Stomach smooth muscle (tissue), 2 donors: ENCODE data around the gene LRRC14B.

Experiments used
- H3K27ac ChIP-seq: one replicate; pipeline ENCODE4 v1.7.0; 2013; ENCODE audit warnings: mild to moderate bottlenecking, low read length, inconsistent platforms
- H3K27me3 ChIP-seq, 2 donors: one replicate each; pipeline ENCODE4 v1.7.0; 2013; ENCODE audit warnings: low read length in 2 of 2; ENCODE audit not compliant: insufficient read depth in 2 of 2, control insufficient read depth in 1 of 2
- H3K36me3 ChIP-seq, 2 donors: one replicate each; pipeline ENCODE4 v1.7.0; 2013; ENCODE audit warnings: low read length in 2 of 2; ENCODE audit not compliant: control insufficient read depth in 2 of 2, insufficient read depth in 2 of 2
- H3K4me1 ChIP-seq: one replicate; pipeline ENCODE4 v1.7.0; 2013; ENCODE audit warnings: low read length; ENCODE audit not compliant: control insufficient read depth, insufficient read depth
- H3K4me3 ChIP-seq, 2 donors: one replicate each; pipeline ENCODE4 v1.7.0; 2013; ENCODE audit warnings: low read length in 2 of 2
- H3K9ac ChIP-seq, 2 donors: one replicate each; pipeline ENCODE4 v1.7.0; 2013; ENCODE audit warnings: low read length in 2 of 2, mild to moderate bottlenecking in 1 of 2
- H3K9me3 ChIP-seq, 2 donors: one replicate each; pipeline ENCODE4 v1.7.0; 2013; ENCODE audit warnings: low read length in 2 of 2; ENCODE audit not compliant: control insufficient read depth in 2 of 2
- donor health status: healthy.
- donor health status: Pancreatic carcinoma.

LRRC14B gene

DNA sequence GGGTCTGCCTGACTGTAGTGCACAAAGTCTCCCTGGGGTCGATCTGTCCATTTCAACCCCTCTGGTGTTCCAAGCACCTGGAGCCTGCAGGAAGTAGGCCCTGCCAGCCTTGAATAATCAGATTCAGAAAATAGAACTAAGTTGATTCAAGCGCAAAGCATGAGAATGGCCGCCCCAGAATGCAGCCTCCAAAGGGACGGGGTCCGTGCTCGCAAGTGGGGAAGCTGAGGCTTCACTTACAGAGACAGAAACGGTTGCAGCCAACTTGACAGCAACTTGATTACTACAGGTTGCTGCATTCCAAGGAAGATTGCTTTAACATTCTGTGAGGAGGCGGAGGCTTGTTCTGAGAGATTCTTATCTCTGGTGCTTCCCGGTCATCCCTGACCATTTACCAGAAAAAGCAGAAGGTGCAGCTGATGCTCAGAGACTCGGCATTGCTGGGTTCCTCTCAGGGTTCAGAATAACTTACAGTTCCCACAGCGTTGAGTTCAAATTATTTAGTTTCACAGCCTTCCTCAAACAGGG is 14.9 kb upstream of the LRRC14B start:
- H3K9me3 ChIP-seq, result no peaks in the 10 kb centered on the region
- H3K9ac ChIP-seq, result no peak overlapping the region
- no peak overlapping the region for H3K27ac ChIP-seq
- H3K4me1 ChIP-seq, result no peaks in the 10 kb centered on the region
- no peaks in the 10 kb centered on the region for H3K36me3 ChIP-seq
- peaks cover 0 to 2% of the 10 kb centered on the region in 2 donors for H3K27me3 ChIP-seq
- no peak overlapping the region for H3K4me3 ChIP-seq

DNA sequence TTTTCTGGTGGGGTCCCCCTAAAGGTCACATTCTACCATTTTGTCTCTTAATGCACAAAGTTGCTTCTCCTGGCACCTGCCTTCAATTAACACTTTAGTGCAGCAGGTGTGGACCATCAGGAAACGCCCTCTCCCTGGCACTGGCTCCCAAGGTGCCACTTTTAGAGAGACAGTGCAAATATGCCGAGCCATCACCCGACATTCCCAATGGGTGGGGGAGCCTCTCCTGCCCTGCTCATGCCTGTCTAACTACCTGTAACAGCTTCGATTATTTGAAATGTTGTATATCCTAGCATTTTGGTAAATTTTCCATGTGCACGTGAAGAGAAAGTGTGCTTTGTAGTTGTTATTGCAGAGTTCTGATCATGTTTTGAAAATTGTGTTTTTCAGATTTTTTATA is 13.2 kb upstream of the LRRC14B start:
- no peak overlapping the region for H3K4me3 ChIP-seq
- H3K4me1 ChIP-seq, result no peaks in the 10 kb centered on the region
- no peaks in the 10 kb centered on the region for H3K36me3 ChIP-seq
- no peaks in the 10 kb centered on the region for H3K9me3 ChIP-seq
- peaks cover 0 to 2% of the 10 kb centered on the region in 2 donors for H3K27me3 ChIP-seq
- H3K27ac ChIP-seq, result no peak overlapping the region
- H3K9ac ChIP-seq, result no peak overlapping the region

DNA sequence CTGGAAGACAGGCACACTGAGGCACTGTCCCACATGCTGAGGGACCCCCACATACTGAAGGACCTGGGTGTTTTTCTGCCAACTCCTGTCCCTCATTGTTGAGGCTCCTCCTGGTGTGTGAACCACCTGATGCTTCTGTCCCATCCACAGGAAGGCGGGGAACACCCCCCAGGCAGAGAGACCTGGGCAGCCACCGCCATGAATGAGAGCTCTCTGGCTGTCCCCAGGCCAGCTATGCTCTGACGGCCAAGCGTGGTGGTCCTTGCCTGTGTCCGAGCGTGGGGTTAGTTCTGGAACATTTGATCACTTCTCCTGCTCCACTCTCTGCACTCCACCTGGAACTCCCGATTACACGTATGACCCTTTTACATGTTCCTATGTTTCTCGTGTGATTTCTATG is 11.9 kb upstream of the LRRC14B start:
- no peaks in the 10 kb centered on the region for H3K4me1 ChIP-seq
- H3K4me3 ChIP-seq, result no peak overlapping the region
- H3K9ac ChIP-seq, result no peak overlapping the region
- H3K27ac ChIP-seq, result no peak overlapping the region
- no peaks in the 10 kb centered on the region for H3K36me3 ChIP-seq
- H3K27me3 ChIP-seq, result no peaks in the 10 kb centered on the region
- H3K9me3 ChIP-seq, result no peaks in the 10 kb centered on the region

DNA sequence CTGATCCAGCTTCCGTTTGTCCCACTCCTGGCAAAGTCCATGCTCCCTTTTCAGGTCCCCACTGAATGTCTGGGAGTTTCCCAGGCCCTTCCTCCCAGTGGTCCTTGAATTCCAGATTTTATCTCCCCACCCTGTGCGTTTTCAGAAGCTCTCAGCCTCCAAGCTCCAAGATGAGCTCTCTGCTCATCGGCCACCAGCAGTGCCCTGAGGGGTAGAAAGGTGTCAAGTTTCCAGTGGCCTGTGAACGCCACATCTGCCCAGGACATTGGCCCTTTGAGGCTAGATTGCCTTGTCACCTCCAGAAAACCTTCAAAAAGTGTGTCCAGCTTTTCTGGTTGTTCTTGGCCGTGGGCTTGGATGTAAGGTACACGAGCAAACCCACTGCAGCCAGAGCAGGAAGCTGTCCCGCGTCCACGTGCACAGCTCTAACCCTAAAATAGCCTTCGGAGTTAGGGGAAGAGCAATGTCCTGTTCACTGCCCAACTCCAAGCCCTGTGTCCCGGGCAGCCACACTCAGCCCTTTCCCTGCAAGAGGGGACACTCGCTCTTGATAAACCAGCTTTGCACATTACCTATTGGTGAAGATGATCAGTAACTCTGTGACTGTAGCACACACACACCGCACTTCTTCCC is 10.9 kb upstream of the LRRC14B start:
- no peaks in the 10 kb centered on the region for H3K36me3 ChIP-seq
- no peak overlapping the region for H3K27ac ChIP-seq
- no peak overlapping the region for H3K9ac ChIP-seq
- peaks cover under 1% of the 10 kb centered on the region for H3K4me1 ChIP-seq
- H3K4me3 ChIP-seq, result no peak overlapping the region
- H3K27me3 ChIP-seq, result no peaks in the 10 kb centered on the region
- no peaks in the 10 kb centered on the region for H3K9me3 ChIP-seq

DNA sequence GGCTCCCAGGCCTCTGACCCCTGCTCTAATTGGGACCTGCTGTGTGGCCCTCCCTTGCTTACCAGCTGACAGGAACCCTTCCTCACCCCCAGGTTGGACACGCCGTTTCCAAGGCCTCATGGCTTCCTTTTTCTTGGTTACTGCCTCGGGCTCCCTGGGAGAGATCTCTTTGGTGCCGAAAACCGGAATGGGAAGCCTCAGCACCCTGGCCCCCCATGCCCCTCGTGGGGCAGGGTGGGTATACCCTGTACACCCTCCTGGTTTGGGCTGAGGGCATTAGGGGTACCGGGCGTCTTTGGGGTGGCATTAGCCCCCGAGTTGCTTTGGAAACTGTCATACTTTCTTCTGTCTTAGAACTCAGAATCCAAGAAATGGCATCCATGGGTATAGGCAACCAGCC is 10.1 kb upstream of the LRRC14B start:
- H3K36me3 ChIP-seq, result no peaks in the 10 kb centered on the region
- peaks cover 3% of the 10 kb centered on the region for H3K4me1 ChIP-seq
- H3K9me3 ChIP-seq, result no peaks in the 10 kb centered on the region
- H3K27ac ChIP-seq, result no peak overlapping the region
- H3K9ac ChIP-seq, result no peak overlapping the region
- H3K27me3 ChIP-seq, result no peaks in the 10 kb centered on the region
- H3K4me3 ChIP-seq, result no peak overlapping the region

DNA sequence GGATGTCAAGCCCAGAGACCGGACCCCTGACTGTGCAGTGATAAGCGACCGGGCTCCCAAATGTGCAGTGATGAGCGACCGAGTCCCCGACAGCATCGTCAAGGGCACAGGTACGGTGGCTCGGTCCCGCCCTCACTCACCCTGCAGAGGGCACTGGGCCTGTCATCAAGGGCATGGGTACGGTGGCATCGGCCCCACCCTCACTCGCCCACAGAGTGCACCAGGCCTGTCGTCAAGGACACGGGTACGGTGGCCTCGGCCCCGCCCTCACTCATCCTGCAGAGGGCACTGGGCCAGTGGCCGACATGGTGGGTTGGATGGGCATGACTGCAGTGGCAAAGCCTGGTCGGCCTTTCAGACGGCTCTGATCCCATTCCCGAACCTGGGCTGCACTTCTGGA is 9.7 kb upstream of the LRRC14B start:
- no peak overlapping the region for H3K4me3 ChIP-seq
- H3K9me3 ChIP-seq, result no peaks in the 10 kb centered on the region
- H3K36me3 ChIP-seq, result no peaks in the 10 kb centered on the region
- no peak overlapping the region for H3K27ac ChIP-seq
- H3K9ac ChIP-seq, result no peak overlapping the region
- peaks cover 3% of the 10 kb centered on the region for H3K4me1 ChIP-seq
- H3K27me3 ChIP-seq, result no peaks in the 10 kb centered on the region

DNA sequence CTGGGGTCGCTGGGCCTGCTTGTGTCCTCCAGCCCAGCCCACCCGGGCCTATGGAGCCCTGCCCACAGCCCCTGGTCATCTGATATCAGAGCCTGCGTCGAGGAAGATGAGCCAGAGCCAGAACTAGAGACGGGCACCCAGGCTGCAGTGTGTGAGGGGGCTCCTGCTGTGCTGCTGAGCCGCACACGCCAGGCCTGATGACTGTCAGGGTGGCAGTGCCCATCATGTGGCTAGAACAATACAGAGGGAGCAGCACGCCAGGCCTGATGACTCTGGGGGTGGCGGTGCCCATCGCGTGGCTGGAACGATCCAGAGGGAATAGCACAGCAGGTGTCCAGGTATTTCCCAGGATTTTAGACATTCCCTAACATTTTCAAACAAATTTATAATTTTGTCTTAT is 9.2 kb upstream of the LRRC14B start:
- H3K9ac ChIP-seq, result no peak overlapping the region
- H3K36me3 ChIP-seq, result no peaks in the 10 kb centered on the region
- H3K9me3 ChIP-seq, result no peaks in the 10 kb centered on the region
- no peak overlapping the region for H3K27ac ChIP-seq
- no peaks in the 10 kb centered on the region for H3K27me3 ChIP-seq
- H3K4me1 ChIP-seq, result peaks cover 3% of the 10 kb centered on the region
- no peak overlapping the region for H3K4me3 ChIP-seq

DNA sequence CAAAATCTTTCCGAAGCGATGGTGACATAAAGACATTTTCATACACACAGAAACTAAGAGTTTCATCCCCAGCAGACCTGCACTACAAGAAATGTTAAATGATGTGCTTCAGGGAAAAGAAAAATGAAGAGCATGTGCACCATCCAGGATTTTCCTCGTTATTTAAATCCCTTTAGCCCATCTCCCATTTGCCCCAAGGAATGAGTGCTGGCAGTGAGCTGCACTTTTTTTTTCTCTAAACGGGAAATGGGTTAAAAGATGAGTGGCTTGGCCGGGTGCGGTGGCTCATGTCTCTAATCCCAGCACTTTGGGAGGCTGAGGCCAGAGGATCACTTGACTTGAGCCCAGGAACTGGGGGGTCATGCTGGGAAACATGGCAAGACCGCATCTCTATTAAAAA is 6.8 kb upstream of the LRRC14B start:
- H3K36me3 ChIP-seq, result no peaks in the 10 kb centered on the region
- H3K4me3 ChIP-seq, result no peak overlapping the region
- H3K9ac ChIP-seq, result peak overlapping the region in 1 of 2 donors; percentile 5
- H3K4me1 ChIP-seq, result peaks cover 14% of the 10 kb centered on the region
- no peak overlapping the region for H3K27ac ChIP-seq
- no peaks in the 10 kb centered on the region for H3K27me3 ChIP-seq
- no peaks in the 10 kb centered on the region for H3K9me3 ChIP-seq

DNA sequence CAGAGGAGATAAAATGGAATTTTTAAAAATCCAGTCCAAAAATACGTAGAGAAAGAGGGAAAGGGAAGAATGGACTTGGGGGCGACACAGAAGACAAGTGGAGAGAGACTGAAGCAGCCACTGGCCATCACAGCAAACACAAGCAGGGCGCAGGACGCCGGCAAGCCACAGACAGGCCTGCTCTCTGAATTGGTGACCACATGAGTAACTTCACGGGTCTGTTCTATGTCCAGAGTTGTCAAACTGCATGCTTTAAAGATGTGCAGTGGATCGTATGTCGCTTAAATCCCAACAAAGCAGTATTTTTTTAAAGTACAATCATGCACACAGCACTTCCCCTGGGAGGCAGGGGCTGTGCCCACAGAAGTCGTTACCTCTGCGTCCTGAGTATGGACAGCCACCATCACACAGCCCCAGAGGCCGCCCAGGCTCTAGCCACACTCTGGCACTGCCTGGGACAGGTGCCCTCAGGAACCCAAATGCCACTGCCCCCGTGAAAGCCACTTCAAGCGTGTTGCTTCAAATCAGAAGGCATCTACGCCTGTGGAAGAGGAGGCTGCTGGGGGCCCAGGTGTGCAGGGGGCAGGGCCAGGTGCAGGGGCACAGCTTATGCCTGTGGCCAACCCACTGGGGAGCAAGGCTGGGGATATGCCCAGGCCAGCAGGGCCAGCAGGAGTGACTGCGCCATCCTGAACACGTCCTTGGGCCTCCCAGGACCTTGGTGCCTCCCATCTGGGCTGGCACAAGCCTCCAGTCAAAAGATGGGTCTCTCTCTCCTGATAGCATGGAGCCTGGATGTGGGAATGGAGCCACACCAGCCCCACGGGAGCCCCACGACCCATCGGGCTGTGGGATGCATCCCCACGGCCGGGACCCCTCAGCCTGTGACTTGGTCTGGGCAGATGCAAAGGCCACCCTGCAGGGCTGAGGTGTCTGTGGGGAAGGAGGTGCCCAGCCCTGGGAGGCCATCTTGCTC is 5.9 kb upstream of the LRRC14B start:
- H3K27me3 ChIP-seq, result no peaks in the 10 kb centered on the region
- no peak overlapping the region for H3K27ac ChIP-seq

DNA sequence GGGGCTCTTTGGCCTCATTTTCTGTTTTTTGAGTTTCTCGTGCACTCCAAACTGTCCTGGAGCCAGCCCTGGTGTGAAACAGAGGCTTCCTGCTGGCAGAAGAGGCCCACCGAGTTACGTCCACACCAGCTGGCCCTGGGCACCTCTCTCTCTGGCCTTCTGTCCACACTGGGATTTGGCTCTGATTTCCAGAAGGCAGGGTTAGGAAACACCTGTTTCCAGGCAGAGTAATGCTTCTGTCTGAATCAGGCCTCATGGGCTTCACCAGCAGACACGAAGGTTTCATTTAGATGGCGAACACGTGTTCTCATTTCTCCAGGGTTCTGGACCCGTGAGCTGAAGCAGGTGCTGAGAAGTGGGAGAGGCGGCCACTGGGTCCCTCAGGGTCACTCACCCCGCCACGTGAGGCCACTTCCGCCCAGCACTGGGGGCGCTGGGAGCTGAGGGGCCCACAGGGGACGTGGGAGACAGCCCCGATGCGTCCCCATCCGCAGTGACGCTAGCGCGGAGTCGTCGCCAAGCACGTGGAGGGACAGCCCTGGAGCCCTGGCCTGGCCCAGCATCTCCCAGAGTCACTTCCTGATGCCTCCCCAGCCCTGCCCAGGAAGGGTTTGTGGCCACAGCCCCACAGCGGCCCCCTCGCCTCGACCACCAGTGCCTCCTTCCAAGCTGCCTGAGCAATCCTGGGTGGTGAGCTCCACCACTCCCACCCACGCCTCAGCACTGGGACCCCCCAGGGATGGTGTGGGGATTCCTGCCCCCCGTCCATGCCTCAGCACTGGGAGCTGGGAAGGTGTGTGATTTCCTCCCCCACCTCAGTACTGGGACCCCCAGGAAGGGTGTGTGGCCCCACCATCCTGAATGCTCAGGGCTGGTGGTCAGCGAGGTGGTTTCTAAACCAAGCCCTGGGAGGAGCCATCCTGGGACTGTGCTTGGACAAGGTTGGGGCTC is 4.9 kb upstream of the LRRC14B start:
- Histone ChIP-seq H3K27me3 (no peaks in the 10 kb centered on the region), H3K36me3 (no peaks in the 10 kb centered on the region), H3K4me1 (peaks cover 25% of the 10 kb centered on the region)

More for the DNA sequence above, 5.9 kb upstream of the LRRC14B start:
- Histone ChIP-seq H3K4me3 (no peak overlapping the region), H3K9me3 (no peaks in the 10 kb centered on the region), H3K4me1 (peaks cover 16% of the 10 kb centered on the region), H3K9ac (no peak overlapping the region), H3K36me3 (no peaks in the 10 kb centered on the region)

More for the DNA sequence above, 4.9 kb upstream of the LRRC14B start:
- H3K4me3 ChIP-seq, result no peak overlapping the region
- H3K27ac ChIP-seq, result no peak overlapping the region
- no peak overlapping the region for H3K9ac ChIP-seq
- no peaks in the 10 kb centered on the region for H3K9me3 ChIP-seq
